HG02588 (cell line): ENCODE results near the gene MYH10.

Experiments
- ATAC-seq: cut with Tn5 transposase; IDR thresholded peaks from one replicate; pipeline ENCODE4 v1.9.1; 2021; ENCODE audit warnings: mild to moderate bottlenecking, moderate library complexity; ENCODE audit not compliant: unreplicated experiment

Gene MYH10

GRCh38 chr17:8610558-8610957, 20.0 kb downstream of the MYH10 start:
- no peak for ATAC-seq

GRCh38 chr17:8609910-8610309, 20.6 kb downstream of the MYH10 start:
- ATAC-seq, result no peak

DNA sequence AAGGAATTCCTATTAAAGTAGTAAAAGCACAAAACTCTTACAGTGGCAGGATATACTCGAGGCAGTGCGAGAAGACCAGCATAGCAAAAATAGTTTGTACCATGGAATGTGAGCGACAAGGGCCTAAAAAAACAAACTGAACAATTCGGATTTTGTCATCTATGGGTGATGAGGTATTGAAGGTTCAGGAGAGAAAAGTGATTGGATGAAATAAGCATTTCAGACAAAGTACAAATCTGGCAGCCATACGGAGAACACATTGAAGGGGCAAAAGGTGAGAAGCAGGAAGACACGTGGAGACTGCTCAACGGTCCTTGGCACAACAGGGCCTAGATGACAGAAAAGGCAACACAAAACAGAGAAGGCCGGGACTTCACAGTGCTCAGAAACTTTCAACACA, 22.5 kb downstream of the MYH10 start:
- ATAC-seq, result no peak

DNA sequence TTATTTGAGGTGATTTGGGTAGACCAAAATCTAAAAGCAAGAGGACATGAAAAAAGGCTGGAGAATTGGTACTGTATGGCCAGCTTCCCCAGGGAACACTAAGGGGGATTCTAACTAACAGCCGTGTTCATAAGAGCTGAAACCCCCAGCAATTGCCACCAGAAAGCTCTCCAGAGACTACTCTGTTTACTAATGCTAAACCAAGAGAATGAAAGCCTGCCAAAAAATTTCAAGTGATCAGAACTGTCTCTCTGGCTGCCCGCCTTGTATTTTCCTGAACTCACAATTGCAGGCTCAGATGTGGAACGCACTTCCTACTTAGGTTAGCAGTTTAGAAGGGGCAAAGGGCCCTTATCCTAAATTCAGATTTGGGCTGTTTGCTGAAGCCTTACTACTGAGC, 24.1 kb downstream of the MYH10 start:
- ATAC-seq, result no peak

GRCh38 chr17:8602679-8603078, 27.8 kb downstream of the MYH10 start:
- no peak for ATAC-seq

DNA sequence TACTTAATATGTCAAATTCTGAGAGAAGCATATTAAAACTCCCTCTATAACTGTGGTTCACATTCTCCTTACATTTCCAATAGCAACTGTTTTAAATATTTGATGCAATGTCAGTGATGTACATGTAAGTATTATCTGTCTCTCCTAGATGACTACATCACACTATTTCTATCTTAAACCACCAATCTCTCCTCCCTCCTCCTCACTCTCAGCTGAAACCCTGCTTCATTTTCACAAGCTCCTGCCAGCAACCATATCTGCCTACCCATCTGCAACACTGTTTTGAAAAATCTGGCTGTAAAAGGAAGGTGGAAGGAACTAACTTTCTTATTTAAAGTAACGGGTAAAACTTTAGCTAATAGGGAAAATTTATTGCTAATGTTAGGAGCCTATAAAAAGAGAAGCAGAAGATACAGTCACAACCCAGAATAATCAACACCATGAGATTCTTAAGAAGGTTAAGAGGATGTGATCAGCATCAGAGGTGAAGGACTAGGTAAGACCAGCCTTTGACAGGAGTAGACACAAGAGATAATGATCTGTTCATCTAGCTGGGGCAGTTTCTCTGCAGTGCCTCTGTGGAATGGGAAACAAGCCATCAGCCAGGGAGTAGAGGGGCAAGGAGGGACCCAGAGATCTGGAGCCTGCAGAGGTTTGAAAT, 31.0 kb downstream of the MYH10 start:
- ATAC-seq, result no peak

DNA sequence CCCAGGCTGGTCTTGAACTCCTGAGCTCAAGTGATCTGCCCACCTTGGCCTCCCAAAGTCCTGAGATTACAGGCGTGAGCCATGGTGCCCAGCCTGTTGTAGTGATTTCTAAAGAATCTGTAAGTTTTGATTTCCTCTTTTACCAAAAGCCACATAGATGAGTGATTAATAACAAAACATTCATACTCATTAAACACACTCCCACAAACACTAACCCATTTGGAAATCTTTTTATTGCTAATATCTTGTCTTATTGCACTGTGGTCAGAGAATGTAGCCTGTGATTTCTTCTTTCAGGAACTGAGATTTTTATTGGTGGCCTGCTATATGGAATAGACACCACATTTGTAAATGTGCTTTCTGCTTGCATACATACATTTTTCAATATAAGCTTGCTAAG, 31.6 kb downstream of the MYH10 start:
- ATAC-seq, result no peak

DNA sequence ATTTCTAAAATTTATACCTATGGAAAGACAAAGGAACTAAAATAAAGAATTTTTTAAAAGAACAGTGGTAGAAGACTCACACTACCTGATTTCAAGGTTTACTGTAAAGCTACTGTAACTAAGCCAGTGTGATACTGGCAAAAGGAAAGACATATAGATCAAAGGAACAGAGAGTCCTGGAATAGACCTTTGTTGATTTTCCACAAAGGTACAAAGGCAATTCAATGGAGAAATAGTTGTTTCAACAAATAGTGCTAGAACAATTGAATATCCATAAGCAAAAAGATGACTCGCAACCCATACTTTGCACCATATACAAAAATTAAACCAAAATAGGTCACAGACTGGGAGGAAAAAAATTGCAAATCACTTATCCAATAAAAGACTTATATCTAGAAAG, 36.7 kb downstream of the MYH10 start:
- no peak for ATAC-seq

DNA sequence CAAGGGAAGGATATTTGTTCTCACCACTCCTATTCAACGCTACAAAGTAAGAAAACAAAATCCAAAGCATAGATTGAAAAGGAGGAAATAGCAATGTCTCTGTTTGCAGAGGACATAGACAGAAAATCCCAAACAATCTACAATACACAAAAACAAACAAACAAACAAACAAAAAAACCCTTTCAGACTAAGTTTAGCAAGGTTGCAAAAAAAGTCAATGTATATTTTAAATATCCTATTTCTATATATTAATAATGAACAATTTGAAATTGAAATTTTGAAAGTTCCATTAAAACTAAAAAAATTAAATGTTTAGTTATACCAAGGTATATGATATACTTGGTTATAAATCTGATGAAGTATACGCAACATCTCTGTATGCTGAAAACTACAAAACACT, 37.2 kb downstream of the MYH10 start:
- ATAC-seq, result no peak

GRCh38 chr17:8588877-8589554, 41.5 kb downstream of the MYH10 start:
- no peak for ATAC-seq

DNA sequence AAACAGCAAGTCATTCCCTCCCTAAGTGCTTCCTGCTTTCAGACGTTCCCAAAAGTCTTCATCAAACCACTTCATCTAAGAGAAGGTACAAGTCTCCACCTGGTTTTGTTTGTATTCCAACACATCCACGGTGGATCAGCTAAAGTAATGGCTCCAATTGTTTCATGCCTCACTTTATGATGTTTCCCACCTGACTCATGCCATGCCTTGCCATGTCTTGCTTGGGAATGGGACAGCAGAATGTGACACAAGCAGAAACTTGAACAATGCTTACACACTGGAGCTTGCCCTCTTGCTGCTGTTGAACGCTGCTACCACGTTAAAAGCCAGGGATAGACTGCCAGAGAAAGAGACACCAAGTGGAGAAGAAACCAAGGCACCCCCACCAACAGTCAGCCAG, 43.8 kb downstream of the MYH10 start:
- no peak for ATAC-seq

GRCh38 chr17:8585911-8586310, 44.6 kb downstream of the MYH10 start:
- no peak for ATAC-seq

DNA sequence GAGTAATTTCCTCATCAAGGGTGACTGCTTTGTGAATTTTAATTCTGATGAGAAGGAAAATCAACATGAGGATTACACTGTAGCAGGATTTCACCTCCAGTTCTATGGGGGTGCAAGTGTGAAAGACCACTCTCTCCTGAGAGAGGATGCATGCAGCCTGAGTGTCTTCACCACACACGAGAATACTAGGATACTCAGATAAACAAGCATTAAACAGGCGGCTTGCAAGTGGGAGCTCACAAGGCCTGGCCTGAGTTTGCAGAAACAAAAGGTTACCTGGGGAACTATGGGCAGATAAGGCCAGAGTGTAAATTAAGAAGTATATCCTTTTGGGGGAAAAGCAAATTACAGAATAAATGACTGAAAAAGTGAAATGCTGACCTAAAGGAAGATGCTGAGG, 46.6 kb downstream of the MYH10 start:
- no peak for ATAC-seq

DNA sequence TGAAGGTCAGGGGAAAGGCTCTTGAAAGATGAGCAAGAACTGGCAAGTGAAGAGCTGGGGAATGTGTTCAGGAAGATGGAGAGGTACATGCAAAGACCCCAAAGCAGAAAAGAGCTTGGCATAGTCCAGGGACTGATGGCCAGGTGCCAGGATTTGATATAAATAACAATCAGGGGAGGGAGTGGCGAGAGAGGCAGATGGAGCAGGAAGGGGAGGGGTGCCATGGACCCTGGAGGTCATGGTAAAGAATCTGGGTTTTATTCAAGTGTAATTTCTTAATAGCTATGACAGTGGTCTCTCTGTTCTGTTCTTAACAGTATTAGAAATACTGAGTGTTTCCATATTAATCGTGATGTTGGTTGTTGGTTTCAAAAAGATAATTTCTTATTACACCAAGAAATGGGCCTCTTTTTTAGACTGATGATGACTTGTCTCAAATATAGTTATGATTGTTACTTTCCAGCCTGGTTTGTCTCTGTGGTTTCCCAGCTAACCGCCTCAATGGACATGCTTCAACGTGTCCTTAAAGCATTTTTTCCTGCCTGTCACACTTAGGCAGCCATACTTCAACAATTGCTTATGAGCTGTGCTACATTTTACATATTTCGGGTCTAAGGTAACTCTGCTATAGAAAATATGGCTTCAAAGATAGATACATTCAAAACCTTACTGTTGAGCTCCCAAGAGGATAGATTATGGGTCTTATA, 49.4 kb downstream of the MYH10 start:
- ATAC-seq, result no peak

DNA sequence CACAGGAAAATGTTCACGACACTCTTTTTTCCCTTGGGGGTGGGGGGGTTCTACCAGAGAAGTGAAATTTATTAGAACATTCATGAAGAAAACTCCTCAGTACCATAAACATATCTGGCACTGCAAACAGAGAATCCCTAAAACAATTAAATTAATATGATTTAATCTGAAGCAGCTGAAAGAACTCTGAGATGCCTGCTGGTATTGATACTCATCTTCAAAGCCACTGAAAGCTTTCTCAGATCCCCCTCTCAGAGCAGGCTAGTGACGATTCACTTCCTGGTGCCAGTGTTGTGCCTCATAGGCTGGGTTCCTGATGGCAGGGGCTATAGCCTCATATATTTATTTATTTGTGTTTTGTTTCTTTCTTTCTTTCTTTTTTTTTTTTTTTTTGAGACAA, 52.7 kb downstream of the MYH10 start:
- ATAC-seq, result no peak

GRCh38 chr17:8576559-8577294, 53.8 kb downstream of the MYH10 start:
- ATAC-seq, result no peak

- no peak for ATAC-seq
Observed at GRCh38 chr17:8574687-8575086, 55.8 kb downstream of the MYH10 start.

DNA sequence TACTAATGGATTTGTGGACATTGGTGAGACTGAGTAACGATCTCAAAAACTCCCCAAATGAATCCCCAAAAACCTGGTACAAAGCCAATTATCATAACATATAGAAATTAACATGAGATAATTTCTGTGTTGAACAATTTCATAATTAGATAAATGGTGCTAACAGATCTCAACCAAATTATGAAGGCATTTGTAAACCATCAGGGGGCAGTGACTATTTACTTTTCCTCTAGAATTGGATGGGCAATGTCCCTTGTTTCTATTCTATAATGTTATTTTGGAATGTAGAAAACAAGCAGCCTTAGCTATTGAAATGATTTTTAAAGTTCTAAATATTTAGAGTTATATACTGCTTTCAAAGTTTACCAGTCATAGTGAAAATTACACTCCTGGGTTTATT, 57.8 kb downstream of the MYH10 start:
- no peak for ATAC-seq

GRCh38 chr17:8563981-8564602, 66.4 kb downstream of the MYH10 start:
- ATAC-seq, result no peak

DNA sequence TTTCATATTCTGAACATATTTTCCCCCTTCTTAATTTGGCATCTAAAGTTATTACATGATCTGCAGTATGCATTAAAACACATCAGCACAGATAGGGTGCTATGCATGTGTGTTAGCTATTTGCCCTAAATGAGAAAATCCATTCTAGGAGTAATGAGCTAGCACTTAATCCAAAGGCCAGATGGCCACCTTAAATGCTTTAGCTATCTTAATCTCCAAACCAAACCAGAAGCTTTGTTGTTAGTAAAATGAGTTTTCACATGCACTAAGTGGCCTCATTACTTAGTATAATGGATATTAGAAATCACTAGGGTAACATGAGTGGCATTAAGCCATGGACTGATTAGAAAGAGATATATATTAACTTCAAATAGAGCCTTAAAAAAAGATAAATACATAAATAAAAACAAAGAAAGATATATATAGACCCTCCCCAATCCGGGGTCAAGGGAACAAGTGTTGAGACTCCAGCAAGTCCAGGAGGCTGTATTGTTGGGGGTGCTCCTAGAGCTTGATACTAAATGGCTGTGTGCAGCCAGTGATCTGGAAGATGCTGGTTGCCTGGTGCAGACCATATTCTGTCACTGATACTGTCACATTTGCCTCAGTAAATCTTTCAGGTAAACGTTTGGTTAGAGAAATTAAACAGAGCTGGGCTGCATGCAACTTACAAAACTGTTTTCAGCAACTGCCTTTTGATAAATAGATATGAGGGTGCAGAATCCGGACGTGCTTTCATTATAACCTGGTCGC, 67.3 kb downstream of the MYH10 start:
- ATAC-seq, result no peak
